ENCODE measurements around the gene TINAGL1. TPM values are rescaled to one million over a fixed set of nuclear protein-coding genes. Genes with fewer than 3 reads are reported as not detected.

Gene TINAGL1
- total RNA-seq, 1 experiment from 2014 or later, result 2.9 TPM

GRCh38 chr1:31593770-31594632 is 17.7 kb downstream of the TINAGL1 start:
- BruUV-seq (replicated peaks), result no TSS peak
- no peak overlapping the region for H3K4me3 Mint-ChIP-seq (ENCODE audit: unreplicated experiment)

GRCh38 chr1:31595836-31596736 is 19.8 kb downstream of the TINAGL1 start:
- Mint-ChIP-seq H3K4me1 (ENCODE audit: insufficient read depth, unreplicated experiment) (peaks cover 11% of the 10 kb centered on the region), H3K27me3 (ENCODE audit: insufficient read depth, unreplicated experiment) (peaks cover 10% of the 10 kb centered on the region), H3K4me3 (ENCODE audit: unreplicated experiment) (no peak overlapping the region), H3K9me3 (ENCODE audit: unreplicated experiment) (no peaks in the 10 kb centered on the region), H3K36me3 (ENCODE audit: insufficient read depth, unreplicated experiment) (no peaks in the 10 kb centered on the region), H3K27ac (ENCODE audit: low read depth, unreplicated experiment) (no peak overlapping the region)
- ChIA-PET POLR2A (interaction anchor here (1.3 to 2.2 kb wide), 2 partner anchors 21 to 42 kb away, joined by 4 to 6 read pairs; no protein-coding TSS in a partner anchor), CTCF (interaction anchor here (0.7 to 2.6 kb wide), 7 partner anchors 11 to 193 kb away, joined by 3 to 15 read pairs (median 3); no protein-coding TSS in a partner anchor)
- intact Hi-C loops (cut with micrococcal nuclease), result no loop called here
- TF ChIP-seq CTCF (IDR thresholded peaks at IDR 0.05; ENCODE audit: unreplicated experiment), result no peak
- BruUV-seq (replicated peaks), result no TSS peak
- DNase-seq (ENCODE audit: unreplicated experiment), result no peak

More at GRCh38 chr1:31593770-31594632, 17.7 kb downstream of the TINAGL1 start:
- CTCF ChIA-PET, result interaction anchor here (0.6 to 3.5 kb wide), 24 partner anchors 9 to 588 kb away, joined by 3 to 36 read pairs (median 4); partner anchors contain the start of gene TINAGL1
- POLR2A ChIA-PET, result interaction anchor here (1.5 kb wide), 1 partner anchor 21 kb away, joined by 3 read pairs; no protein-coding TSS in a partner anchor
- no peaks in the 10 kb centered on the region for H3K9me3 Mint-ChIP-seq (ENCODE audit: unreplicated experiment)
- peaks cover 10% of the 10 kb centered on the region for H3K27me3 Mint-ChIP-seq (ENCODE audit: insufficient read depth, unreplicated experiment)
- intact Hi-C loops (cut with micrococcal nuclease), result loop anchor here (1.0 to 5.0 kb wide), 3 partner anchors 30 to 195 kb away; no protein-coding TSS in a partner anchor
- peak; percentile 83 for TF ChIP-seq CTCF (IDR thresholded peaks at IDR 0.05; ENCODE audit: unreplicated experiment)
- no peak overlapping the region for H3K27ac Mint-ChIP-seq (ENCODE audit: low read depth, unreplicated experiment)
- no peaks in the 10 kb centered on the region for H3K36me3 Mint-ChIP-seq (ENCODE audit: insufficient read depth, unreplicated experiment)
- DNase-seq (ENCODE audit: unreplicated experiment), result peak; percentile 81
- H3K4me1 Mint-ChIP-seq (ENCODE audit: insufficient read depth, unreplicated experiment), result peaks cover 11% of the 10 kb centered on the region

GRCh38 chr1:31596737-31597097 is 20.4 kb downstream of the TINAGL1 start:
- peaks cover 10% of the 10 kb centered on the region for H3K27me3 Mint-ChIP-seq (ENCODE audit: insufficient read depth, unreplicated experiment)
- ChIA-PET CTCF (interaction anchor here (0.7 to 2.6 kb wide), 6 partner anchors 11 to 192 kb away, joined by 3 to 15 read pairs (median 4); no protein-coding TSS in a partner anchor), POLR2A (interaction anchor here (0.8 to 2.2 kb wide), 4 partner anchors 22 to 105 kb away, joined by 3 to 6 read pairs (median 4); no protein-coding TSS in a partner anchor)
- H3K36me3 Mint-ChIP-seq (ENCODE audit: insufficient read depth, unreplicated experiment), result no peaks in the 10 kb centered on the region
- no TSS peak for BruUV-seq (replicated peaks)
- no peak for DNase-seq (ENCODE audit: unreplicated experiment)
- intact Hi-C loops (cut with micrococcal nuclease), result no loop called here
- H3K9me3 Mint-ChIP-seq (ENCODE audit: unreplicated experiment), result no peaks in the 10 kb centered on the region
- H3K4me3 Mint-ChIP-seq (ENCODE audit: unreplicated experiment), result no peak overlapping the region
- no peak overlapping the region for H3K27ac Mint-ChIP-seq (ENCODE audit: low read depth, unreplicated experiment)
- TF ChIP-seq CTCF (IDR thresholded peaks at IDR 0.05; ENCODE audit: unreplicated experiment), result no peak
- peaks cover 7% of the 10 kb centered on the region for H3K4me1 Mint-ChIP-seq (ENCODE audit: insufficient read depth, unreplicated experiment)
